Measurements from ENCODE around the gene ZNF318.
"Not testable (repeated sequence)": the region's sequence is repeated elsewhere in the genome, so short reads cannot be mapped to it uniquely, and the experiment has no call there.

ZNF318 gene

DNA sequence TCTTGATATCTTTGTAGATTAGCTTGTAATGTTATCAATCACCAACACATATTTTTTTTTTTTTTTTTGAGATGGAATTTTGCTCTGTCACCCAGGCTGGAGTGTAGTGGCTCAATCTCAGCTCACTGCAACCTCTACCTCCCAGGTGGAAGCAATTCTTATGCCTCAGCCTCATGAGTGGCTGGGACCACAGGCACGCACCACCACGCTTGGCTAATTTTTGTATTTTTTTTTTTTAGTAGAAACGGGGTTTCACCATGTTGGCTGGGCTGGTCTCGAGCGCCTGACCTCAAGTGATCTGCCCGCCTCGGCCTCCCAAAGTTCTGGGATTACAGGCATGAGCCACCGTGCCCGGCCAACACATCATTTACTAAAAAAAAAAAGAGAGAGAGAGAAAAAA, 11.4 kb upstream of the ZNF318 start:
- DNase-seq = not testable (repeated sequence)

DNA sequence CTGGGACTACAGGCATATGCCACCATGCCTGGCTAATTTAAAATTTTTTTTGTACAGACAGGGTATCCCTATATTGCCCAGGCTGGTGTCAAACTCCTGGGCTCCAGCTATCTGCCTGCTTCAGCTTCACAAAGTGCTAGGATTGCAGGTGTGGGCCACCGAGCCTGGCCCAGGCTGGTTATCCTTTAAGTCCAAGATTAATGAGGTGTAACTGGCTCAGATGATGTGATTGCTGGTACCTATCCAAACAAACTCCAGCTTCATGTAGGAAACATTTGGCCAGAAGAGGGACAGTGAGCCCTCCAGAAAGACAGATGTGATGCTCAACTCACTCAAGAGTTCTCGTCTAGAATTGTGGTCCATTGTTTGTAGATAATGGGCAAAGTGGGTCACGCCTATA, 9.2 kb upstream of the ZNF318 start:
- DNase-seq = no peak

DNA sequence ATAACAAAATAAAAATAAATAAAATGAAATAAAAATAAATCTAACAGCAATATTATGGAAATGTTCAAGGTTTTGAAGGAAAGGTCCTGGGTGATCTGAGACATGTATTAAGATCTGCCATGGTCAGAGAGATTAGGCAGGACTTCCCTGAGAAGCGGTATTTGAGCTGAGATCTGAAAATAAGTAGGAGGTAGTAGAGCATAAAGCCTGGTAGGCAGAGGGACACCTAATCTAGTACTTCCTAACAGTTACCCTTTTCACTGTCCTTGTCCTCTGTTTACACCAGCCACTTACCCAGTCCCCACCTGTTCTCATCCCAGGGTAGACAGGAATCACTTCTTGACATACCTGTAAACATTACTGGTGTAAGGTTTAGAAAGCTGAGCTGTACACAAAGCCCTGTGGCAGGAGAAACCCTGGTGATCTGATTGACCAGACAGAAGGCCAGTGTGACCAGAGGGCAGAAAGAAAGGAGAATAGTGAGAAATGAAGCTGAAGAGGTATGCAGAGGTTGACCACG, 8.3 kb upstream of the ZNF318 start:
- no peak for DNase-seq

DNA sequence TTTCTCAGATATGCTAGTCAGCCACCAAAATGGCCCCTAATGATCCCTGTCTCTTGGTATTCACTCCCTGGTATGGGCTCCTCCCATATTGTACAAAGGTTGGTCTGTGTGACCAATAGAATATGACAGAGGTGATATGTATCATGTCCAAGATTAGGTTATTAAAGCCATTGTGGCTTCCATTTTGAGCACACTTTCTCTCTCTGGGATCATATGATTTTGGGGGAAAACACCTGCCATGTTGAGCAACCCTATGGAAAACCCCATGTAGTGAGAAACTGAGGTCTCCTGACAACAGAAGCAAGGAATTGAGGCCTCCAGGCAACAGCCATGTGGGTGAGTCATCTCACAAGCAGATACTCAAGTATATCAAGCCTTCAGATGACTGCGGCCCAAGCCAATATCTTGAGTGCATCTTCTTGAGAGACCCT, 7.1 kb upstream of the ZNF318 start:
- DNase-seq = no peak

DNA sequence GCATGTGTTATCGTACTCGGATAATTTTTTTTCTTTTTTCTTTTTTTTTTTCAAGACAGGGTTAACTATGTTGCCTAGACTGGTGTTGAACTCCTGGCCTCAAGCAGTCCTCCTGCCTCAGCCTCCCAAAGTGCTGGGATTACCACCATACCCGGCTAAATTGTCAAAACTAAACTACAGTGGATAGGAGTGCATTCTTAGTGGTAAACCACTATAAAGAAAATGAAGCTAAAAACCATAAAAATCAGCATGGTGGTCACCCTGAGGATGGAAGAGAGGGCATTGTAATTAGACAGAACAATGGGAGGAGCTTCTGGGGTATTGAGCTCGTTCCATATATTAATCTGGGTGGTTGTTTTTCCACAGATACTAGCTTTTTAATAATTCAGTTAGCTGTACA, 6.2 kb upstream of the ZNF318 start:
- no peak for DNase-seq

DNA sequence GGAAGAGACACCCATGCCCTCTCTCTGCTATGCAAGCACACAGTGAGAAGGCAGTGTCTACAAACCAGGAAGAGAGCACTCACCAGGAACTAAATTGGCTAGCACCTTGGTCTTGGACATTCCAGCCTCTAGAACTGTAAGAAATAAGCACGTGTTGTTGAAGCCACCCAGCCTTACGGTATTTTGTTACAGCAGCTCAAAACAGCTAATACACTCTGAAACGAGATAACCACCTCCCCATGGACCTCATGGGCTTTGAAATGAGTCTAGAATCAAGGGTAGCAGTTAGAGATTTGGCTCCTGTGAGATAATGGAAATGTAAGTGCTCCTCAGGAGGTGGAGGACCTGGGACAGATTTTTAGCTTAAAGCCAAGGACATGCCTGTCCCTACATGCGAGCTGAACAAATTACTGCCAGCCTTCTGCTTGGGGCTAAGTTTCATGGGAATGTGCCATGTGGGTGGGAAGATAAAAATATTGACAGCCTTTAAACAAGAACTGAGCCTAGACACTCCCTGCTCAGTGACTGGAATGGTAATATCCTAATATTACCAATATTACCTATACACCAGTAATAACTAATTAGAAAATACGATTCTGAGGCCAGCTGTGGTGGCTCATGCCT, 3.9 kb upstream of the ZNF318 start:
- DNase-seq = no peak

DNA sequence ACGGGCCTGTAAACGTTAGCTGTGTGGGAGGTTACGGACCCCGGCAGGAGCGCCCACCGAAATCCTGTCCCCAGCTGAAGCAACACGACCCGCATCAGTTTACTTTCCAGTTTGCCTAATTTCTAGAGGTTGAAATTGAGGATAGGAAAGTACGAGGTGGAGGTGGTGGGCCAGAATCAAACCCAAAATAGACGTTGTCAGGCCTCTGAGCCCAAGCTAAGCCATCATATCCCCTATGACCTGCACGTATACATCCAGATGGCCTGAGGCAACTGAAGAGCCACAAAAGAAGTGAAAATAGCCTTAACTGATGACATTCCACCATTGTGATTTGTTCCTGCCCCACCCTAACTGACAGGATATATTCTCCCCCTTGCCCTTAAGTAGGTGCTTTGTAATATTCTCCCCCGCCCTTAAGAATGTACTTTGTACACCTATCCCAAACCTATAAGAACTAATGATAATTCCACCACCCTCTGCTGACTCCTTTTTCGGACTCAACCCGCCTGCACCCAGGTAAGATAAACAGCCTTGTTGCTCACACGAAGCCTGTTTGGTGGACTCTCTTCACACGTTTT, 645 bp upstream of the ZNF318 start:
- DNase-seq = not testable (repeated sequence)

DNA sequence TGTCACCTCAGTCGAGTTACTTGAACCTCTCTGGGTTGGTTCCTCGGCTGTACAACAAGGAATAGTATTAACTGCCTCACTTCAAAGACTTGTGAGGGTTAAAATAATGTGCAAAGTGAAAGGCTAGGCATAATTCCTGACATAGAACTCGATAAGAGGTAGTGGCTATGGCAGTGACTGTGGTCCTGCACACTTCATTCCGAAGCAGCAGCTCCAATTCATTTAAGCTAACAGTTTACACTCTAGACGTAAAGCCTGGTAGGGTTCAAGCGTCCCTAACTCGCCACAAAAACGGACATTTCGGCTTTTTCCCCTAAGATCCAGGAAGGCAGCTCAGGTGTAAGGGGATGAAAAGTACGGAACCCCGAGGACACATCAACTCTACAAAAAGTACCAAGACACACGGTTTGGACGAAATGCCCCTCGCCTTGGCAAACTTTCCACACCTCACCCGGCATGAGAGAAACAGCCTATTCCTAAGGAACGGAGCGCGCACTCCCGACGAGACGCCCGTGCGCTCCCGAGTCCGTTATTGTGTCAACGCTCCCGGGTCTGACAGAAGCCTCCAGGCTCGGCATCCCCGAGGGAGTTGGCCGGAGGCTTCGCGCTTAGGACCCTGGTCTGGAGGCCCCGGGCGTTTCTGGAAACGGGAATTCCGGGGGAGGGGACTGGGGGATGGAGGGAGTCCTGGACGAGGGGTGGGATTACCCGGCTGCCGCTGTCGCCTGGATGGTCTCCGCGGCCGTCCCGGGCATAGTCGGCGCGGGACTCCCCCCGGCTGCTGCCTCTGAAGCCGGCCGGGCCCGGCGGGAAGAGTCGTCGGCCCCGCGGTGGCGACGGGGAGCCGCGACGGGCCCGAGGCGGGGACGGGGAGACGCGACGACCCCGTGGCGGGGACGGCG, 937 bp downstream of the ZNF318 start:
- peak in 1 of 2 experiments; percentile 13 for DNase-seq

DNA sequence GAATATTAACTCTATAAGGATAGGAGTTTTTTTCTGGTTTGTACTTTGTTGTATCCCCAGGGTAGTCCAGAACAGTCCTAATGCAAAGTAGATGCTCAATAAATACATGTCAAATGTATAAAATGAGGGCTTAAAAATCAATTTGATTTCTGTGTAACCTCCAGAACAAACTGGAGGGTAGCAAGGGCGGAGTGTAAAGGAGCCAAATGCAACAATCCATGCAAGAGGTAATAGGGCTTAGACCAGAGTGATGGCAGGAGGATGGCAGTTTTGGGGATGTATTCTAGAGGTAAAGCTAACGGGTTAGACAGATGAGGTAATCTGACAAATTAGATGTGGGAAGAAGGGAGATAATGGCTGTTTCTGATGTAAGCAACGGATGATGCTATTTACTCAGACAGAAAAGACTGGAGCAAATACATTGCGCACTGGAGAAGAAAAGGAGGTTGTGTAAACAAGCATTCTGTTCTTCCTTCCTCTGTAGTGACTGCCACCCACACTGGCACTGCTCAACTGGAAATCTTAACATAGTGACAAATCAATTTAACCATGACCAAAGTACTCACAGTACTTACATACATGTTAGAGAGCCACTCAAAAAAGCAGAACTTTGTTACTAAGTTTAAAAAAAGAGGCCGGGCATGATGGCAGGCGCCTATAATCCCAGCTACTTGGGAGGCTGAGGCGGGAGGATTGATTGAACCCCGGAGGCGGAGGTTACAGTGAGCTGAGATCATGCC, 2.0 kb downstream of the ZNF318 start:
- DNase-seq = peak; percentile 17 to 19

DNA sequence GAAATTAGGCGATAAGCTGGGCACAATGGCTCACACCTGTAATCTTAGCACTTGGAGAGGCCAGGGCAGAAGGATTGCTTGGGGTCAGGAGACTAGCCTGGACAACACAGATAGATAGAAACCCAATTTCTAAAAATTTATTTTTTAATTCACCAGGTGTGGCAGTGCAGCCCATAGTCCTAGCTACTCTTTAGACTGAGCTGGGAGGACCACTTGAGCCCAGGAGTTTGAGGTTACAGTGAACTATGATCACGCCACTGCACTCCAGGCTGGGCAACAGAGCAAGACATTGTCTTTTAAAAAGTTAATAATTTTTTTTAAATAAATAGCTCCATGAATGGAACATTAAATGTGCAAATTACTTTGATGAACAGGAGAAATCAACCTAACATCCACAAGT, 8.2 kb downstream of the ZNF318 start:
- DNase-seq = no peak

DNA sequence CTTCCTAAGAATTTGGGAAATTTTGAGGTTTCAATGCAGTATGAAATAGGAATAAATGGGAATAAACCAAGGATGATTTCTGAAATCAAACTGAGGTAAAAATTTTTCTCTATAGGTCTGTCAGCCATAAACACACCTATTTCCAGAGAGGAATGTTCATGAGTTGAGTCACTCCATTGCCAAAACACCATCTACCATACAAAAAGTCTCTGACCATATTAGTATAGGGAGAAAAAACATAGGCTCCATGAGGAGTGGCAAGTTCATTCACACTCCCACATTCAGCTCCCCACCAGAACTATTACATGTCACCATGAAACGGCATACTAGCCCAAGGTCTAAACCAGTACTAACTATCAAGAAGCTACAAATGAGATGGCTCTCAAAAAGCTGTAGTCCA, 9.6 kb downstream of the ZNF318 start:
- DNase-seq = no peak

DNA sequence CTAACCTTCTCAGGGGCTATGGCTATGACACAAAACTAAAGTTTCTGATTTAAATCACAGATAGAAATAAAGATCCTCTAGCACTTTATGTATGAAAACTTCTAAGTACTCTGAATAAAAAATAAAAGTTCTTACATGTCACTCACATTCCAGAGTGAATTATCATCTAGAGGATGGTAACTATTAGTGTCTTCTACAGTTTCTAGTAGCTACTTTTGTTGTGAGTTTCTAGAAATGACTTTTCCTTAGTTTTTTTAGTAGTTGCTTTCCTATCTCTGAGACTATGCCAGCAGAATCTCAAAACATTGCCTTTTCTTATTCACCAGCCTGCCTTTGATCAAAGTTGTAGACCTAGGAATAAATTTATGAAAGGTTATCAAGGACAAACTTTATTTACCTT, 10.1 kb downstream of the ZNF318 start:
- no peak for DNase-seq

DNA sequence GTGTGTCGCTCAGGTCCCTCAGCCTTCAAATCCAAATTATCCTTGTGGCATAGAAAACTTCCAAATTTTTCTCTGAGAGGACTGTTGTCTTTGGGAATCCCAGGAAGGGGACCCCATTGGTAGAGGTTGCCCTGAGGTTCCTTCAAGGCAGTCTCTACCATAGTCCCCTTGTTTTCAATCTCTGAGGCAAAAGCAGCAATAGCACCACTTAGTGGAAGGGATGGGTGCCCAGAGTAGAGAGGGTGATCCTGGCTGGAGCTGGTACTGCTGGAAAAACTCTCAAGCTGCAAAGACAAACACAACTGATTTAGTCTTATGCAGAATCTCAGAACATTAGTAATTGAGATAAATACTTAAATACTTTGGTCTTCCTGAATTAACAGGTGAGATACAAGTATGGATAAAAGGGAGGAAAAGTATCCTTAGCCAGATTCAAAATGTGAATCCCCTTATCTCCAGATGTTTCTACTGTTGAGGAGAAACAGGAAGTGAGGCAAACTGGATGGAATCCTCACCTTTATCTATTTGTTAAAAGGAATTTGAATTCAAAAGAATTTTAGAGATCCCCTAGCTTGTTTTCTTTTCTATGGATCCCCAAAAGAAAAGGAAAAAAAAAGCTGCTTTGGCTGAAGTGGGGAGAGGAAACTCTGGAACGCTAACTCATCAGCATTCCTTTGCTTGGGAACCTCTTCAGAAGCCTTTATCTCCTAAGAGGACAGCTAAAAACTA, 13.4 kb downstream of the ZNF318 start:
- DNase-seq = peak; percentile 54 to 59

DNA sequence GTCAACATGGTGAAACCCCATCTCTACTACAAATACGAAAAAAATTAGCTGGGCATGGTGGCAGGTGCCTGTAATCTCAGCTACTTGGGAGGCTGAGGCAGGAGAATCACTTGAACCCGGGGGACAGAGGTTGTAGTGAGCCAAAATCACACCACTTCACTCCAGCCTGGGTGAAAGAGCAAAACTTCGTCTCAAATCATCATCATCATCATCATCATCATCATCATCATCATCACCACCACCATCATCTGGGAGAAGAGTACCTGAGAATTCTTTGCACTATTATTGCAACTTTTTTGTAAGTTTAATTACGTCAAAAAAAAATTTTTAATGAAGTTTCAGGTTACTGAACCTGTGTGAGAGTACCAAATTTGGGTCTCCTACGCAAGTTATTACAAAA, 17.5 kb downstream of the ZNF318 start:
- not testable (repeated sequence) for DNase-seq

DNA sequence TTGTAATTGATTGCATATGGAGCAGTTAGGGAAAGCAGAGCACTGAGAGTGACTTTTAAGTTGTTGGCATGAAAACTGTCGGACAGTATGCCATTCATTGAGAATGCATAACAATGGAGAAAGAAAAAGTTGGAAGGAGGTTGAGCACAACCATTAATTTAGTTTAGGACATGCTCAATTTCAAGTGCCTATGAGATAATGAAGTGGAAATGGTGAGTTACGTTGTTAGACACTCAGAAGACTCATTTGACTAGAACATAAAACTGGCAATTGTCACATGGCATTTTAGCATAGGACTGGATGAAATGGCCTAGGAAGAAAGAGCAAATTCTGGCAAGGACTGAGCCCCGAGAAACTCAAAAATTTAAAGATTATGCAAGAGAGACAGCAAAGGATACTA, 22.0 kb downstream of the ZNF318 start:
- no peak for DNase-seq

DNA sequence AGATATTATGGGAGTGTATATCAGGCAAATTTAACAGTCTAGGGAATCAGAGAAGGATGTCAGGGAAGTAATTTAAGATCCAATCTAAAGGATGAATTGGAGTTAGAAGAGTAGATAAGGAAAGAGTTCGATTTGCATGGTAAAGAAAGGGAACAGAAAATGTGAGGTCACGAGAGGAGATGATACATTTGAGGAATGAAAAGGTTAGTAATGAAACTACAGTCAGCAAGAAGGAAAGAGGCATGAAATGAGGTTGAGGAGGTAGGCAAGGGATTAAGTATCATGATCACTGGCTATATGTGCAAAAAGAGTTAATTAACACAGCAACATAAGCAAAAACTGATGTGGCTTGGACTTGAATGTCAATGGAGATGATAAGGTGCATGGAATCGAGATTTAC, 22.4 kb downstream of the ZNF318 start:
- DNase-seq = no peak

DNA sequence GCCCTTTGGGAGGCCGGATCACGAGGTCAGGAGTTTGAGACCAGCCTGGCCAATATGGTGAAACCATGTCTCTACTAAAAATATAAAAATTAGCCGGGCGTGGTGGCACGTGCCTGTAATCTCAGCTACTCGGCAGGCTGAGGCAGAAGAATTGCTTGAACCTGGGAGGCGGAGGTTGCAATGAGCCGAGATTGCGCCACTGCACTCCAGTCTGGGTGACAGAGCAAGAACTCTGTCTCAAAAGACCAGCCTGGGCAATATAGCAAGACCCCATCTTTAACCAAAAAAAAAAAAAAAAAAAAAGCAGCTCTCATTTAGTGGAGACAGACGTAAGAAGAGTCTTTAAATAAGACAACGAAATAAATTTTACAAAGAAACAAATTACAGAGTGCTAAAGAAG, 23.2 kb downstream of the ZNF318 start:
- DNase-seq = not testable (repeated sequence)

DNA sequence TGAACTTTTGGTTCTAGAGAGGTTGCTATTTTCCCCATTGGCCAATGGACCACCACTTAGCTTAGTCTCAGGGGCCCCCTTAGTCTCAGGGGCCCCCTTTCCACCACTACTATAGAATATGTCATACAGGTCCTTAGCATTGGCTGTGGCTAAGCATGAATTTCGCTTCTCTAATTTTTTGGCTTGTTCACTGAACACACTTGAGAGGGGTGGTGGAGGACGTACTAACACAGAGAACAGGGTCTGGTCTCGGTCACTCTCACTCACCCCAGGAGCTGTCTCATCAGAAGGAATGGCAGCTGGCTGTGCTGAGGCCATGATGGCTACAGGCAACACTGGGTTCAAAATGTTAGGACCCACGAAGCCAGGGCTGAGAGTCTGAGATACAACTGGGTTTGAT, 30.3 kb downstream of the ZNF318 start:
- DNase-seq = no peak

DNA sequence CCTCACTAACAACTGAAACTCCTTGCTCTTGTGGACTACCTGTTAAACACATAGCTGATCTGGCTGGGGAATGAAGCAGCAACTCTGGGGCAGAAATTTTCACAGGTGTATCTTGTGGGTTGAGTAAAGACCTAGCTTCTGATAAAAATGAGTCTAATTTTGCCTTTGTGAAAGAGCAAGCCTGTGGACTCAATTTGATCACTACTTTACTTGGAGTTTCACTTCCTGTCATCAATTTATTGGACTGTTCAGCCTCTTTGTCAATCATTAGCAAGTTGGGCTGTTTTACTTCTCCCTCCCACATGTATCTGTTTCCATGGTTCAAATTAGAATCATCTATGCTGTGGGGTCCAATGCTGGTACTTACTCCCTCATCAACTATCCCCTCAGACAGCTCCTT, 31.2 kb downstream of the ZNF318 start:
- DNase-seq = no peak

DNA sequence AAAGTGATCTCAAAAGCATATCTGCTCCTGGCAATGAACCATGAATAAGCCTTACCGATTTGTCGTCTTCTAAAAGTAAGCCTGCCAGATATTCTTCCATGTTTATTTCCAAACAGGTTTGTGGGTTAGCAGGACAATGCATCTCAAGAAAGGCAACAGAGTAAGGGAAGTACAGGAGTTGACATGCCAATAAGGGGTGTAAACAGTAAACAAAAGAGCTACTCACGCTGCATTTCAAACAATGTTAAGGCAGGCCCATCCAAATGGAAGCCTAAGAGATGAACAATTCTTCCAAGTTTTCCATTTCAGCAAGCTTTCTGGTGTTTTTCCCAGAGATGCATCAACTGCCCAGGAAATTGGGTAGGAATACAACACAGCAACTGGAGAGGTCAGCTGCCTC, 33.1 kb downstream of the ZNF318 start:
- no peak for DNase-seq

DNA sequence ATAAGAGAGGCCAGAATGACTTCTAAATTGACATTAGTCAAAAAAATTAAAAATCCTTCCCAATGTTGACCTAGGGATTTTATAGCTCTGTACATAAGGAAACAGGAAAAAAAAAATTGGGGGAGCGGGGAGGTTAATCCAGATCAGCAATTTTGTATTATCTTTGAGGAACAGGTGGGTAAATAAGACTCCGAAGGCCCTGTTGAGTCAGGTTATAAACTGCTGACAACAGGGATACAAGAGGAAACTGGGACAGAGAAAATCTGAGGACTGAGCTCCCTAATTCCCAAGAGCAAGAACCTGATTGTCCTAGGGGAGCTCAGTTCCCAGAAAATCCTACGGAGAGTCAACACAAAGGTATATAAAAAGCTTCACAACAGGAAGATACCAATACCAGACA, 34.0 kb downstream of the ZNF318 start:
- DNase-seq = no peak

DNA sequence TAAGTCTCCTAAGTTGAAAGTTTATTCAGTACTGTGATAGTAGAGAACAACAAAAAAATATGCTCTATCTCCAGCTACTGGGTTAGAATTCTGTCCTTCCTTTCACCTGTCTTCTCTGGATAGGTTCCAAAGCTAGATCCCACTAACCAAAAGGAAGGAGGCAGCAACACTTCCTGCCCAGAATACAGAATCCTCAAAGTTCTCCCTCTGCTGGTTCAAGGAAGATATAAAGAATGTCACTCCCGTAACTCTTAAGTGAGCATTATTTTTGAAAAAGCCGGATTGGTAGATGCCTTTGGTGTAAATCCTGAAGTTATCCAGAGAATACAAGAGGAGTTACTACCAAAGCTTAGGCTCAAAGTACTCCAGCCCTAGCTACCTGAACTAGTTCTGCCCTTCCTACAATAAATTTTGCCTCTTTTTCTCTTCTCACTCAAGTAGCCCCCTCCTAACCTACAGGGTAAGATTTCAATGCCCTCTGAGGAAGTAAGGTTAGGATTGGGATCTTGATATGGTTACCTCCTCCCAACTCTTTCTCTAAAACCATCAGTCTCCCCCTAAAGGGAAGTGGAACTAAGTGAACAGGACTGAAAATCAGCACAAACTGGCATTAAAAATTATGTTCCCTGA, 34.9 kb downstream of the ZNF318 start:
- DNase-seq = peak; percentile 59 to 74

Data from Kasumi-1 (cell line).